Naive thymus-derived CD4-positive, alpha-beta T cell (primary cell): ENCODE results near the gene ENTHD1. TPM values are rescaled to one million over a fixed set of nuclear protein-coding genes. Genes with fewer than 3 reads are reported as not detected.

Experiments used
- ATAC-seq: fragments of 150-1000 bp; cut with Tn5 transposase; 2 replicates; pipeline ENCODE4 v1.10.0; 2021; ENCODE audit warnings: mild to moderate bottlenecking, moderate library complexity
- CTCF ChIA-PET: fragments of 350-600 bp; sonication (Branson Sonifier 250); formaldehyde crosslinking; loops from one replicate; lab custom pipeline; 2021; ENCODE audit warnings: antibody characterized with exemption; lab: Charles Lee
- POLR2A ChIA-PET: fragments of 350-600 bp; sonication (Branson Sonifier 250); formaldehyde crosslinking; loops from one replicate; lab custom pipeline; 2021; ENCODE audit warnings: antibody characterized with exemption, inconsistent platforms; lab: Charles Lee
- DNase-seq, 9 donors: peaks; one replicate each; pipeline versions ENCODE4 v3.0.0 to v3.0.0-alpha.2; 2020 to 2022; ENCODE audit warnings: mixed read lengths in 1 of 9
- H3K27ac ChIP-seq: one replicate; pipeline ENCODE4 v1.7.0; 2013; ENCODE audit warnings: mild to moderate bottlenecking, low read depth, low read length, moderate library complexity
- H3K27me3 ChIP-seq, 2 donors: one replicate each; pipeline ENCODE4 v1.7.0; 2013; ENCODE audit warnings: low read length in 2 of 2, mild to moderate bottlenecking in 2 of 2, moderate library complexity in 2 of 2; ENCODE audit not compliant: control insufficient read depth in 2 of 2, insufficient read depth in 2 of 2
- H3K36me3 ChIP-seq, 3 experiments: 1 replicate in 2 of 3; 2 replicates in 1 of 3; pipeline ENCODE4 v1.7.0; 2013; ENCODE audit warnings: low read length in 3 of 3, mild to moderate bottlenecking in 3 of 3, moderate library complexity in 1 of 3; ENCODE audit not compliant: insufficient read depth in 3 of 3, control insufficient read depth in 2 of 3
- H3K4me1 ChIP-seq, 2 donors: one replicate each; pipeline ENCODE4 v1.7.0; 2013; ENCODE audit warnings: low read length in 2 of 2, mild to moderate bottlenecking in 2 of 2, moderate library complexity in 1 of 2; ENCODE audit not compliant: control insufficient read depth in 2 of 2, insufficient read depth in 2 of 2
- H3K4me3 ChIP-seq: 2 replicates; pipeline ENCODE4 v1.7.0; 2013; ENCODE audit warnings: mild to moderate bottlenecking, low read length
- H3K9me3 ChIP-seq, 3 experiments: 1 replicate in 2 of 3; 2 replicates in 1 of 3; pipeline ENCODE4 v1.7.0; 2013; ENCODE audit warnings: low read length in 3 of 3; ENCODE audit not compliant: control insufficient read depth in 2 of 3
- H3K27ac Mint-ChIP-seq, 9 donors: one replicate each; pipeline ENCODE4 v1.8.0; 2020 to 2022; ENCODE audit warnings: mixed read lengths in 9 of 9, mild to moderate bottlenecking in 8 of 9, moderate library complexity in 5 of 9, inconsistent platforms in 2 of 9
- H3K27me3 Mint-ChIP-seq, 5 donors: one replicate each; pipeline ENCODE4 v1.8.0; 2021 to 2022; ENCODE audit warnings: mixed read lengths in 5 of 5, mild to moderate bottlenecking in 1 of 5
- H3K36me3 Mint-ChIP-seq, 5 donors: one replicate each; pipeline ENCODE4 v1.8.0; 2020 to 2022; ENCODE audit warnings: mixed read lengths in 5 of 5, mild to moderate bottlenecking in 3 of 5, inconsistent platforms in 1 of 5
- H3K4me1 Mint-ChIP-seq, 7 donors: one replicate each; pipeline ENCODE4 v1.8.0; 2020 to 2022; ENCODE audit warnings: mixed read lengths in 7 of 7, mild to moderate bottlenecking in 3 of 7, inconsistent platforms in 1 of 7
- H3K4me3 Mint-ChIP-seq, 10 donors: one replicate each; pipeline ENCODE4 v1.8.0; 2020 to 2022; ENCODE audit warnings: mild to moderate bottlenecking in 10 of 10, mixed read lengths in 10 of 10, moderate library complexity in 6 of 10, inconsistent platforms in 2 of 10
- H3K9me3 Mint-ChIP-seq, 11 donors: one replicate each; pipeline ENCODE4 v1.8.0; 2020 to 2022; ENCODE audit warnings: mixed read lengths in 11 of 11, mild to moderate bottlenecking in 4 of 11, inconsistent platforms in 1 of 11, moderate library complexity in 1 of 11
- intact Hi-C, 2 donors: fragments of 100-400 bp; cut with micrococcal nuclease; formaldehyde crosslinking; loops; one replicate each; pipeline ENCODE4 v1.15.1; 2023
- polyA plus RNA-seq, 2 donors: library from polyadenylated mRNA; unstranded; fragments of 300-500 nt; fragmentation: Illumina TruSeq; gene quantifications; one replicate each; pipeline ENCODE4 v1.2.3, GENCODE V29; 2021
- total RNA-seq, 6 experiments: library from RNA in 5 of 6; stranded (reverse) in 5 of 6; gene quantifications; 1 replicate in 5 of 6; 2 replicates in 1 of 6; pipeline ENCODE4 v1.2.3 and lab custom pipeline; 2021 to 2026

Gene ENTHD1
- total and polyA plus RNA-seq, 7 experiments from 2014 or later: 0.12 to 0.60 (median 0.24) TPM; not detected in 2

- H3K27me3 Mint-ChIP-seq: no peaks in the 10 kb centered on the region
- peaks cover 0 to 1% (median 0%) of the 10 kb centered on the region in 11 donors for H3K9me3 Mint-ChIP-seq
- intact Hi-C loops: loop anchor here in 1 of 2 donors (5.0 kb wide), 1 partner anchor 33 kb away; the partner anchor contains the start of gene GRAP2
- DNase-seq: no peak
- H3K4me1 Mint-ChIP-seq: peaks cover 58 to 73% (median 71%) of the 10 kb centered on the region in 7 donors
- peak overlapping the region in 6 of 9 donors; percentile 80 to 99 (median 97) for H3K27ac Mint-ChIP-seq
- H3K4me1 ChIP-seq: peaks cover 91 to 97% of the 10 kb centered on the region in 2 donors
- H3K27ac ChIP-seq: peak overlapping the region; percentile 79
- H3K36me3 Mint-ChIP-seq: peaks cover 0 to 22% (median 0%) of the 10 kb centered on the region in 5 donors
- POLR2A ChIA-PET: interaction anchor here (0.6 to 4.4 kb wide), 14 partner anchors 10 to 624 kb away, joined by 3 to 64 read pairs (median 4); partner anchors contain the start of gene GRAP2
- H3K4me3 ChIP-seq: peak overlapping the region; percentile 30
- no peaks in the 10 kb centered on the region for H3K27me3 ChIP-seq
- CTCF ChIA-PET: interaction anchor here (0.6 to 1.6 kb wide), 12 partner anchors 9 to 1754 kb away, joined by 3 to 6 read pairs (median 4); no protein-coding TSS in a partner anchor
- no peaks in the 10 kb centered on the region for H3K36me3 ChIP-seq
- H3K4me3 Mint-ChIP-seq: peak overlapping the region; percentile 79 to 98 (median 84)
- no peaks in the 10 kb centered on the region for H3K9me3 ChIP-seq
- no peak for ATAC-seq
Measured at GRCh38 chr22:39935116-39935515, 41.6 kb upstream of the ENTHD1 start.

- Mint-ChIP-seq H3K36me3 (peaks cover 0 to 22% (median 0%) of the 10 kb centered on the region in 5 donors), H3K27me3 (no peaks in the 10 kb centered on the region), H3K27ac (peak overlapping the region in 6 of 9 donors; percentile 81 to 99 (median 97)), H3K4me3 (peak overlapping the region; percentile 53 to 98 (median 80)), H3K4me1 (peaks cover 49 to 62% (median 61%) of the 10 kb centered on the region in 7 donors), H3K9me3 (peaks cover 0 to 1% (median 0%) of the 10 kb centered on the region in 11 donors)
- POLR2A ChIA-PET: interaction anchor here (0.6 to 4.4 kb wide), 14 partner anchors 8 to 399 kb away, joined by 3 to 64 read pairs (median 10); partner anchors contain the start of gene GRAP2
- Histone ChIP-seq H3K27me3 (no peaks in the 10 kb centered on the region), H3K36me3 (no peaks in the 10 kb centered on the region), H3K4me1 (peaks cover 95 to 97% of the 10 kb centered on the region in 2 donors), H3K27ac (peak overlapping the region; percentile 79), H3K4me3 (peak overlapping the region; percentile 30), H3K9me3 (no peaks in the 10 kb centered on the region)
- ATAC-seq (no peak), DNase-seq (peak in 3 of 9 donors; percentile 34 to 44 (median 40))
- intact Hi-C loops: loop anchor here (1.0 to 5.0 kb wide), 4 partner anchors 7 to 161 kb away; partner anchors contain the start of gene GRAP2 (in 1 of the 2)
- CTCF ChIA-PET: interaction anchor here (0.6 to 1.7 kb wide), 14 partner anchors 10 to 1355 kb away, joined by 3 to 9 read pairs (median 3); no protein-coding TSS in a partner anchor
Measured at GRCh38 chr22:39933741-39934140, 40.2 kb upstream of the ENTHD1 start.

- DNase-seq: peak in 5 of 9 donors; percentile 40 to 56 (median 52)
- Histone ChIP-seq H3K27ac (peak overlapping the region; percentile 79), H3K4me3 (peak overlapping the region; percentile 22), H3K27me3 (no peaks in the 10 kb centered on the region), H3K4me1 (peaks cover 95 to 96% of the 10 kb centered on the region in 2 donors), H3K9me3 (no peaks in the 10 kb centered on the region), H3K36me3 (no peaks in the 10 kb centered on the region)
- H3K4me1 Mint-ChIP-seq: peaks cover 50 to 55% (median 55%) of the 10 kb centered on the region in 7 donors
- POLR2A ChIA-PET: interaction anchor here (0.6 to 4.4 kb wide), 17 partner anchors 10 to 1684 kb away, joined by 3 to 64 read pairs (median 5); partner anchors contain the start of gene GRAP2
- peak overlapping the region in 6 of 9 donors; percentile 81 to 99 (median 97) for H3K27ac Mint-ChIP-seq
- peaks cover 0 to 28% (median 2%) of the 10 kb centered on the region in 5 donors for H3K36me3 Mint-ChIP-seq
- intact Hi-C loops: loop anchor here (1.0 to 5.0 kb wide), 3 partner anchors 12 to 161 kb away; partner anchors contain the start of gene GRAP2 (in 1 of the 2)
- peak overlapping the region; percentile 53 to 98 (median 80) for H3K4me3 Mint-ChIP-seq
- CTCF ChIA-PET: interaction anchor here (0.7 to 1.7 kb wide), 13 partner anchors 9 to 127 kb away, joined by 3 to 9 read pairs (median 3); no protein-coding TSS in a partner anchor
- ATAC-seq: peak; percentile 71
- H3K27me3 Mint-ChIP-seq: no peaks in the 10 kb centered on the region
- H3K9me3 Mint-ChIP-seq: peaks cover 0 to 1% (median 0%) of the 10 kb centered on the region in 11 donors
Measured at GRCh38 chr22:39932918-39933649, 39.5 kb upstream of the ENTHD1 start.

GRCh38 chr22:39932166-39932565, 38.6 kb upstream of the ENTHD1 start:
- Histone ChIP-seq H3K4me3 (no peak overlapping the region), H3K9me3 (no peaks in the 10 kb centered on the region), H3K27ac (peak overlapping the region; percentile 79), H3K36me3 (no peaks in the 10 kb centered on the region), H3K27me3 (no peaks in the 10 kb centered on the region), H3K4me1 (peaks cover 96 to 97% of the 10 kb centered on the region in 2 donors)
- Mint-ChIP-seq H3K27ac (peak overlapping the region in 2 of 9 donors; percentile 67 to 80), H3K36me3 (peaks cover 5 to 37% (median 9%) of the 10 kb centered on the region in 5 donors), H3K9me3 (peaks cover 0 to 1% (median 0%) of the 10 kb centered on the region in 11 donors), H3K27me3 (no peaks in the 10 kb centered on the region), H3K4me1 (peaks cover 41 to 51% (median 46%) of the 10 kb centered on the region in 7 donors), H3K4me3 (peak overlapping the region in 2 of 10 donors; percentile 58 to 68)
- intact Hi-C loops: loop anchor here in 1 of 2 donors (5.0 kb wide), 1 partner anchor 160 kb away; no protein-coding TSS in a partner anchor
- no peak for DNase-seq
- ChIA-PET CTCF (interaction anchor here (0.9 to 1.7 kb wide), 5 partner anchors 8 to 33 kb away, joined by 3 to 9 read pairs (median 6); no protein-coding TSS in a partner anchor), POLR2A (interaction anchor here (0.6 to 4.4 kb wide), 11 partner anchors 10 to 32 kb away, joined by 3 to 64 read pairs (median 13); partner anchors contain the start of gene GRAP2)
- no peak for ATAC-seq

- CTCF ChIA-PET: no interaction called here
Measured at GRCh38 chr22:39931251-39931650, 37.7 kb upstream of the ENTHD1 start.

More at GRCh38 chr22:39931251-39931650, 37.7 kb upstream of the ENTHD1 start:
- H3K27ac ChIP-seq: peak overlapping the region; percentile 79
- no peaks in the 10 kb centered on the region for H3K36me3 ChIP-seq
- H3K27ac Mint-ChIP-seq: no peak overlapping the region
- intact Hi-C loops: loop anchor here (1.0 to 5.0 kb wide), 3 partner anchors 9 to 159 kb away; no protein-coding TSS in a partner anchor
- no peak for ATAC-seq
- peak overlapping the region; percentile 12 for H3K4me3 ChIP-seq
- DNase-seq: no peak
- no peaks in the 10 kb centered on the region for H3K9me3 ChIP-seq
- H3K4me3 Mint-ChIP-seq: no peak overlapping the region
- peaks cover 5 to 35% (median 13%) of the 10 kb centered on the region in 5 donors for H3K36me3 Mint-ChIP-seq
- peaks cover 34 to 46% (median 41%) of the 10 kb centered on the region in 7 donors for H3K4me1 Mint-ChIP-seq
- no peaks in the 10 kb centered on the region for H3K27me3 Mint-ChIP-seq
- POLR2A ChIA-PET: interaction anchor here (0.9 to 11.4 kb wide), 2 partner anchors 20 to 32 kb away, joined by 4 to 350 read pairs; no protein-coding TSS in a partner anchor
- no peaks in the 10 kb centered on the region for H3K9me3 Mint-ChIP-seq
- peaks cover 90 to 94% of the 10 kb centered on the region in 2 donors for H3K4me1 ChIP-seq
- no peaks in the 10 kb centered on the region for H3K27me3 ChIP-seq
